K562 (cell line): ENCODE results near the gene ZNF609. TPM values are rescaled to one million over a fixed set of nuclear protein-coding genes. Genes with fewer than 3 reads are reported as not detected.

Source experiments
- NR2C2 ChIP-seq, 2 experiments: fragments of 200-800 bp in 1 of 2; sonication (Bioruptor generic) in 1 of 2; sonication (generic) in 1 of 2; formaldehyde crosslinking in 1 of 2; IDR thresholded peaks; 2 replicates each; pipeline versions ENCODE4 v1.6.1 to v1.8.0; 2016 to 2022; ENCODE audit warnings: mild to moderate bottlenecking in 1 of 2, missing compliant biosample characterization in 1 of 2, missing genetic modification characterization in 1 of 2, missing genetic modification reagents in 1 of 2
- PML ChIP-seq: IDR thresholded peaks from 2 replicates; pipeline ENCODE4 v1.6.1; 2012; ENCODE audit warnings: low read length, inconsistent platforms
- SMARCA5 ChIP-seq: fragments of 450-650 bp; IDR thresholded peaks from 2 replicates; pipeline ENCODE4 v1.6.1; 2016
- ZNF274 ChIP-seq: IDR thresholded peaks from 2 replicates; pipeline ENCODE4 v1.6.1; 2011; ENCODE audit warnings: low read depth, mild to moderate bottlenecking, low read length, moderate library complexity, borderline replicate concordance
- ZNF324 ChIP-seq: fragments of 250-450 bp; sonication (Bioruptor Pico); IDR thresholded peaks from 2 replicates; pipeline ENCODE4 v1.4.0; 2020; ENCODE audit warnings: mild to moderate bottlenecking
- ZNF561 ChIP-seq: fragments of 450-650 bp; formaldehyde crosslinking; conservative IDR thresholded peaks from 2 replicates; pipeline ENCODE4 v1.4.0; 2020; ENCODE audit warnings: mild to moderate bottlenecking, moderate library complexity
- polyA plus RNA-seq, 8 experiments: library from polyadenylated mRNA; depleted of rRNA in 4 of 8; stranded (reverse) in 5 of 8; unstranded in 3 of 8; fragments of >200 nt; fragmentation: Nextera tagmentation in 2 of 8; fragmentation: Illumina TruSeq in 1 of 8; extraction: Ambion mirVana in 2 of 8; extraction: Trizol in 1 of 8; gene quantifications; 2 replicates each; pipeline versions ENCODE4 v1.2.1 to v1.2.3, GENCODE V29; 2011 to 2014; ENCODE audit warnings: inconsistent platforms in 1 of 8, missing spikeins in 1 of 8
- total RNA-seq, 7 experiments: library from RNA; depleted of rRNA in 6 of 7; stranded (reverse); fragments of >200 nt in 6 of 7; fragmentation: Illumina TruSeq in 2 of 7; extraction: Trizol in 2 of 7; gene quantifications; 2 replicates each; pipeline versions ENCODE4 v1.2.1 to v1.2.3, GENCODE V29; 2011 to 2021; ENCODE audit warnings: low replicate concordance in 1 of 7
- TF ChIP-seq, protein P1 (sequence below): fragments of 250-450 bp; sonication (Bioruptor Pico); IDR thresholded peaks from 2 replicates; pipeline ENCODE4 v1.5.0; 2022; ENCODE audit warnings: mild to moderate bottlenecking
- TF ChIP-seq, protein P2 (sequence below), 2 experiments: fragments of 450-650 bp in 1 of 2; sonication (generic) in 1 of 2; formaldehyde crosslinking in 1 of 2; IDR thresholded peaks; 2 replicates each; pipeline versions ENCODE4 v1.7.1 to v1.9.0; 2016 to 2022; ENCODE audit warnings: inconsistent platforms in 1 of 2, mild to moderate bottlenecking in 1 of 2, missing genetic modification reagents in 1 of 2
- TF ChIP-seq, protein P3 (sequence below), 2 experiments: fragments of 150-350 bp in 1 of 2; IDR thresholded peaks; 2 replicates each; pipeline ENCODE4 v1.6.1; 2012 to 2016; ENCODE audit warnings: low read depth in 2 of 2, low read length in 2 of 2, mild to moderate bottlenecking in 1 of 2, moderate library complexity in 1 of 2
- TF ChIP-seq, protein P4 (sequence below): IDR thresholded peaks from 3 replicates; pipeline ENCODE4 v1.6.1; 2011; ENCODE audit warnings: borderline replicate concordance, mild to moderate bottlenecking; ENCODE audit not compliant: insufficient read length, insufficient read depth

The ZNF609 gene
- total and polyA plus RNA-seq, 9 of the 15 experiments (the other 6 are each of a cell fraction or from before 2014, with no cell fraction given) = 3.0 to 38.7 (median 17.8) TPM

DNA sequence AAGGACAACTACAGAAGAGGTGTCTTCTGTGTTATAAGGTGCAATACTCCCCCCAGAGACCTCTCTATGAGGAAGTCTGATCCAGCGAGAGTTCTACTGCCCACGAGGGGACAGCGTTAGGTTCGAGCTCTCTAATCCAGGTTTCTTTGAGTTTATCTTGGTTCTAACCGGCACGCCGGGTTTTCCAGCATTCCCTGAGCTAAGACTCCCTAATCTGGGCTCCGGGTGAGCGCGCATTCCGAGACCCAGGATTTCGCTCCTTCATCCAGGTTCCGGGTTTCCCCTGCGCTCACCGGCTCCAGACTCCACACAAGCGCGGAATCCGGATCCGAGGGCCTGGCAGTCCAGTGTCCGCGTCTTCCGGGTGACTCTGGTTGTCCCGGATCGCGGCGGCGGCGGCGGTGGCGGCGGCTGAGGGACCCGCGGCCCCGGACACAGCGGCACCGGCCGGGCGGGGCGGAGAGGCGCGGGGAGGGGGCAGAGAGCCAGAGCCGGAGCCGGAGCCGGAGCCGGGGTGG is at the start of gene ZNF609 (continued):
- TF ChIP-seq, protein P1, sequence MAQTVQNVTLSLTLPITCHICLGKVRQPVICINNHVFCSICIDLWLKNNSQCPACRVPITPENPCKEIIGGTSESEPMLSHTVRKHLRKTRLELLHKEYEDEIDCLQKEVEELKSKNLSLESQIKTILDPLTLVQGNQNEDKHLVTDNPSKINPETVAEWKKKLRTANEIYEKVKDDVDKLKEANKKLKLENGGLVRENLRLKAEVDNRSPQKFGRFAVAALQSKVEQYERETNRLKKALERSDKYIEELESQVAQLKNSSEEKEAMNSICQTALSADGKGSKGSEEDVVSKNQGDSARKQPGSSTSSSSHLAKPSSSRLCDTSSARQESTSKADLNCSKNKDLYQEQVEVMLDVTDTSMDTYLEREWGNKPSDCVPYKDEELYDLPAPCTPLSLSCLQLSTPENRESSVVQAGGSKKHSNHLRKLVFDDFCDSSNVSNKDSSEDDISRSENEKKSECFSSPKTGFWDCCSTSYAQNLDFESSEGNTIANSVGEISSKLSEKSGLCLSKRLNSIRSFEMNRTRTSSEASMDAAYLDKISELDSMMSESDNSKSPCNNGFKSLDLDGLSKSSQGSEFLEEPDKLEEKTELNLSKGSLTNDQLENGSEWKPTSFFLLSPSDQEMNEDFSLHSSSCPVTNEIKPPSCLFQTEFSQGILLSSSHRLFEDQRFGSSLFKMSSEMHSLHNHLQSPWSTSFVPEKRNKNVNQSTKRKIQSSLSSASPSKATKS (CRISPR knock-in tag) = no peak
- TF ChIP-seq NR2C2 (CRISPR knock-in tag; IDR thresholded peaks at IDR 0.05) (0 out of 2 replicates have a peak, but pooled peaks have one; percentile 65), NR2C2 (tag; IDR thresholded peaks at IDR 0.05) (0 out of 2 replicates have a peak, but pooled peaks have one; percentile 38), PML (no peak), ZNF324 (CRISPR knock-in tag) (no peak), ZNF274 (no peak), ZNF561 (no peak), SMARCA5 (no peak)
- TF ChIP-seq, protein P2, sequence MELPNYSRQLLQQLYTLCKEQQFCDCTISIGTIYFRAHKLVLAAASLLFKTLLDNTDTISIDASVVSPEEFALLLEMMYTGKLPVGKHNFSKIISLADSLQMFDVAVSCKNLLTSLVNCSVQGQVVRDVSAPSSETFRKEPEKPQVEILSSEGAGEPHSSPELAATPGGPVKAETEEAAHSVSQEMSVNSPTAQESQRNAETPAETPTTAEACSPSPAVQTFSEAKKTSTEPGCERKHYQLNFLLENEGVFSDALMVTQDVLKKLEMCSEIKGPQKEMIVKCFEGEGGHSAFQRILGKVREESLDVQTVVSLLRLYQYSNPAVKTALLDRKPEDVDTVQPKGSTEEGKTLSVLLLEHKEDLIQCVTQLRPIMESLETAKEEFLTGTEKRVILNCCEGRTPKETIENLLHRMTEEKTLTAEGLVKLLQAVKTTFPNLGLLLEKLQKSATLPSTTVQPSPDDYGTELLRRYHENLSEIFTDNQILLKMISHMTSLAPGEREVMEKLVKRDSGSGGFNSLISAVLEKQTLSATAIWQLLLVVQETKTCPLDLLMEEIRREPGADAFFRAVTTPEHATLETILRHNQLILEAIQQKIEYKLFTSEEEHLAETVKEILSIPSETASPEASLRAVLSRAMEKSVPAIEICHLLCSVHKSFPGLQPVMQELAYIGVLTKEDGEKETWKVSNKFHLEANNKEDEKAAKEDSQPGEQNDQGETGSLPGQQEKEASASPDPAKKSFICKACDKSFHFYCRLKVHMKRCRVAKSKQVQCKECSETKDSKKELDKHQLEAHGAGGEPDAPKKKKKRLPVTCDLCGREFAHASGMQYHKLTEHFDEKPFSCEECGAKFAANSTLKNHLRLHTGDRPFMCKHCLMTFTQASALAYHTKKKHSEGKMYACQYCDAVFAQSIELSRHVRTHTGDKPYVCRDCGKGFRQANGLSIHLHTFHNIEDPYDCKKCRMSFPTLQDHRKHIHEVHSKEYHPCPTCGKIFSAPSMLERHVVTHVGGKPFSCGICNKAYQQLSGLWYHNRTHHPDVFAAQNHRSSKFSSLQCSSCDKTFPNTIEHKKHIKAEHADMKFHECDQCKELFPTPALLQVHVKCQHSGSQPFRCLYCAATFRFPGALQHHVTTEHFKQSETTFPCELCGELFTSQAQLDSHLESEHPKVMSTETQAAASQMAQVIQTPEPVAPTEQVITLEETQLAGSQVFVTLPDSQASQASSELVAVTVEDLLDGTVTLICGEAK (IDR thresholded peaks at IDR 0.05) = peak; percentile 70; the same call in 1 of the 2 replicates
- TF ChIP-seq, protein P2 (CRISPR knock-in tag; IDR thresholded peaks at IDR 0.05) = no peak
- TF ChIP-seq, protein P3, sequence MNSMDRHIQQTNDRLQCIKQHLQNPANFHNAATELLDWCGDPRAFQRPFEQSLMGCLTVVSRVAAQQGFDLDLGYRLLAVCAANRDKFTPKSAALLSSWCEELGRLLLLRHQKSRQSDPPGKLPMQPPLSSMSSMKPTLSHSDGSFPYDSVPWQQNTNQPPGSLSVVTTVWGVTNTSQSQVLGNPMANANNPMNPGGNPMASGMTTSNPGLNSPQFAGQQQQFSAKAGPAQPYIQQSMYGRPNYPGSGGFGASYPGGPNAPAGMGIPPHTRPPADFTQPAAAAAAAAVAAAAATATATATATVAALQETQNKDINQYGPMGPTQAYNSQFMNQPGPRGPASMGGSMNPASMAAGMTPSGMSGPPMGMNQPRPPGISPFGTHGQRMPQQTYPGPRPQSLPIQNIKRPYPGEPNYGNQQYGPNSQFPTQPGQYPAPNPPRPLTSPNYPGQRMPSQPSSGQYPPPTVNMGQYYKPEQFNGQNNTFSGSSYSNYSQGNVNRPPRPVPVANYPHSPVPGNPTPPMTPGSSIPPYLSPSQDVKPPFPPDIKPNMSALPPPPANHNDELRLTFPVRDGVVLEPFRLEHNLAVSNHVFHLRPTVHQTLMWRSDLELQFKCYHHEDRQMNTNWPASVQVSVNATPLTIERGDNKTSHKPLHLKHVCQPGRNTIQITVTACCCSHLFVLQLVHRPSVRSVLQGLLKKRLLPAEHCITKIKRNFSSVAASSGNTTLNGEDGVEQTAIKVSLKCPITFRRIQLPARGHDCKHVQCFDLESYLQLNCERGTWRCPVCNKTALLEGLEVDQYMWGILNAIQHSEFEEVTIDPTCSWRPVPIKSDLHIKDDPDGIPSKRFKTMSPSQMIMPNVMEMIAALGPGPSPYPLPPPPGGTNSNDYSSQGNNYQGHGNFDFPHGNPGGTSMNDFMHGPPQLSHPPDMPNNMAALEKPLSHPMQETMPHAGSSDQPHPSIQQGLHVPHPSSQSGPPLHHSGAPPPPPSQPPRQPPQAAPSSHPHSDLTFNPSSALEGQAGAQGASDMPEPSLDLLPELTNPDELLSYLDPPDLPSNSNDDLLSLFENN (IDR thresholded peaks at IDR 0.05; ENCODE audit: low read depth in 2 of 2, low read length in 2 of 2) = peak in 1 of 2 experiments; percentile 79; a peak in 1 of 4 replicates
- TF ChIP-seq, protein P4, sequence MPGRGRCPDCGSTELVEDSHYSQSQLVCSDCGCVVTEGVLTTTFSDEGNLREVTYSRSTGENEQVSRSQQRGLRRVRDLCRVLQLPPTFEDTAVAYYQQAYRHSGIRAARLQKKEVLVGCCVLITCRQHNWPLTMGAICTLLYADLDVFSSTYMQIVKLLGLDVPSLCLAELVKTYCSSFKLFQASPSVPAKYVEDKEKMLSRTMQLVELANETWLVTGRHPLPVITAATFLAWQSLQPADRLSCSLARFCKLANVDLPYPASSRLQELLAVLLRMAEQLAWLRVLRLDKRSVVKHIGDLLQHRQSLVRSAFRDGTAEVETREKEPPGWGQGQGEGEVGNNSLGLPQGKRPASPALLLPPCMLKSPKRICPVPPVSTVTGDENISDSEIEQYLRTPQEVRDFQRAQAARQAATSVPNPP = no peak
